ENCODE measurements around the gene SPAG9. TPM values are rescaled to one million over a fixed set of nuclear protein-coding genes. Genes with fewer than 3 reads are reported as not detected.

The SPAG9 gene
- total RNA-seq, 2 experiments from 2014 or later: 42.0 to 42.8 TPM

DNA sequence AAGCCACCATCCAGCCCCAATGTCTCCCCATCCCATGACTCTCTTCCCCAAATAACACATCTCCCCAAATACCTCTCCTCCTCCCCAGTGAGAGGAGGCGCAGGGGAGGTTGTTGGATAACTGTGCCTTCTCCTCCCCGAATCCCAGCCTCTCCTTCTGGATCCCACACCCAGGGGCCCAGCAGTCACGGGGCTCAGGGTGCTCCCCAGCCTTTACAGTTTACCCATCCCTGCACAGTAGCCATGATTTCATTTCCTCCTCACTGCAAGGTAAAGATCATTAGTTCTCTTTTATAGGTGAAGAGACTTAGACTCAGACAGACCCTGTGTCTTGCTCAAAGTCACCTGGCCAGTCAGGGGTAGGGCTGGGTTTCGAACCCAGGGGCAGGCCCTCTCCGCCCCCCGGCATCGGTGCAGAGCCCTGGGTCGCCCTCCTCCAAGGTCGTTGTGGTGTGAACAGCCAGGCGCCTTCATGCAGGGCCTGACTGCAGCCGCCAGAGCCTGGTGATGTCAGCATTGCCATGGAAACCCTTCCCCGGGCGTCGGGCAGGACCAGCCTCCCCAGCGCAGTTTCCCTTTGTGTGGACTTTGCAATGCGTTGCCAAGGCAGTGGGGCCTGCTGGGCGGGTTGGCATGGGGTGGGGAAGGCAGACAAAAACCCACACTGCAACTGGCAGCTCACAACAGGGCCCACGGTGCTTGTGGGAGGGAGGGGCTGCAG lies 201.2 kb downstream of the SPAG9 start:
- CTCF ChIA-PET: interaction anchor here (0.7 to 1.2 kb wide), 2 partner anchors 11 to 67 kb away, joined by 3 read pairs; no protein-coding TSS in a partner anchor
- POLR2A ChIA-PET: interaction anchor here (2.1 kb wide), 1 partner anchor 53 kb away, joined by 8 read pairs; the partner anchor contains the start of gene TOB1

GRCh38 chr17:50918933-50919296 lies 201.8 kb downstream of the SPAG9 start:
- ChIA-PET POLR2A (interaction anchor here (0.5 to 2.1 kb wide), 4 partner anchors 30 to 62 kb away, joined by 3 to 8 read pairs (median 4); partner anchors contain the start of gene TOB1), CTCF (interaction anchor here (0.7 to 1.2 kb wide), 2 partner anchors 11 to 66 kb away, joined by 3 read pairs; no protein-coding TSS in a partner anchor)

DNA sequence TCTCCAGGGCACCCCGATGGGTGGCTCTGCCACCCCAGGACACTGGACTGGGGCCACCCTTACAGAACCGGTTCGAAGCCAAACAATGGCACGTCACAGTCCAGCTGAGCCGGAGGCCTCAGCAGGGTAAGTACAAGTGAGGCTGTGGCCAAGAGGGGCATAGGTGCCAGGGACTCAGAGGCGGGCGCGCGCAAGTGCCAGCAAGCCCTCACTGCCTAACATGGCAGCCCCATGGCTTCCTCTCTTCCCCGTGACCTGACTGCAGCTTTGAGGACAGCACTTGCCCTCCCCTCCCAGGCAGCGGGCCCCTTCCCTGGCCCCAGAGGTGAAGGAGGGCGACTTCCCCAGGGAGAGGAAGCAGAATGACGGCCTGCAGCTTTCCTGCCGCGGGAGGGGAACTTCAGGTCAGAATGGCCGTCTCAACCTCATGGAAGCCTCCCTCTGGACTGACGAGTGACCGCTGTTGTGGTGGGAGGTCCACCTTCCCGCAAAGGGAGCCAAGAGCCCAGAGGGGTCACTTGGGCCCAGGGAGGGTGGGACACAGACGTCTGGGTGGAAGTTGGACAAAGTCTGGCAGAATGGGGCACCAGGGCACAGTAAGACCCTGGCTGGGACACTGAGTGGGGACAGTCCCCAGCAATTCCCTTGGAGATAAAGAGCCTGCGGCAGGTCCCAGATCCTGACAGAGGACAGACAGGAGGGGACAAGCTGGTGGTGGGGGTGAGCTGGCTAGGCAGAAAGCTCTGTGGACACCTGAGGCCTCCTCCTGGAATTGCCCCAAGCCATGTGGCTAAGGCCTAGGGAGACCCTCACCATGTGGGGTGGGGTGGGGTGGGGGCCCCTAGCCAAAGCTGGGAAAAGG lies 202.4 kb downstream of the SPAG9 start:
- CTCF ChIA-PET: interaction anchor here (1.2 kb wide), 1 partner anchor 66 kb away, joined by 3 read pairs; no protein-coding TSS in a partner anchor

DNA sequence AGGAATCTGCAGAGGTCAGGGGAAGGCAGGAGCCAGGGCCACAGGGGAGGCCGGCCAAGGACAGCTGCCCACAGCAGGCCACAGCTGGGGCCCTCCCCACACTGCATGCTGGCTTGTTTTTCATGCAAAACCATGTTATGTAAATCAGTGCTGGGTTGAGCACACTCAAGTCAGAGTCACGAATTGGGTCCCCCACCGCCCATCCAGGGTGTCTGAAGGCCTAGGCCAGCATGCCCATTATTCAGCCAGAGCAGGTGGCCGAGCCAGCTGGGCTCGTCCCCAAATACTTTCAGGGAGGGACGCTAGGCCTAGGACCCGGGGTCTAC lies 203.3 kb downstream of the SPAG9 start:
- CTCF ChIA-PET: no interaction called here
- POLR2A ChIA-PET: no interaction called here

More for the DNA sequence above, 202.4 kb downstream of the SPAG9 start:
- POLR2A ChIA-PET: interaction anchor here (0.5 to 2.1 kb wide), 4 partner anchors 30 to 61 kb away, joined by 3 to 8 read pairs (median 4); partner anchors contain the start of gene TOB1

GRCh38 chr17:50916708-50917417 lies 203.8 kb downstream of the SPAG9 start:
- ChIA-PET POLR2A (no interaction called here), CTCF (no interaction called here)

DNA sequence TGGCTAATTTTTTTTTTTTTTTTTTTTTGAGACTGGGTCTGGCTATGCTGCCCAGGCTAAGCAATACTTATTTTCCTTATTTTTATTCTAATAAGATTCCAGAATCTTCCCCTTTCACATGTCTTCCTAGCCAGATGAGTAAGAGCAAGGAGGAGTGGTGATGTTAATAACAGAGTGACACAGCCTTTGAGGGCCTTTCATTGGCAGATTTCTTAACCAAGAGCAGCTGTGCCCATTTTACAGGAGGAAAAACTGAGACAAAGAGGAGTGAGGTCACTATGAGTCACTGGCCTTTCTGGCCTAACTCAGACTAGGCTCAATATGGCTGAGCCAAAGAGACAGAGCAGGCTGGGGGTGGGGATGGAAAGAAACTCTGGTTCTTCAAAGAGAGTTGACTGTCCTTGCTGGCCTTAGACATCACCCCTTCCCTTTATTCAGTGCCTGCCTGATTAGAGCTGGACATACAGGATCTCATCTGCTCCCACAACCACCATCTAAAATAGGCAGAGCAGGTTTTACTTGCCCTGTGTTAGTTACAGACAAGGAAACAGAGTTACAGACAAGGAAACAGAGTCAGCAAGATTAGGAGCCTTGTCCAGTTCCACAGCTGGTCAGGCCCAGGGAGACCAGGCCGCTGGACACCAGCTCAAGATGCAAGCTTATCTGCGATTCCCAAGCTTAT lies 204.5 kb downstream of the SPAG9 start:
- ChIA-PET POLR2A (no interaction called here), CTCF (no interaction called here)

GRCh38 chr17:50914505-50915063 lies 206.1 kb downstream of the SPAG9 start:
- POLR2A ChIA-PET: interaction anchor here (3.8 kb wide), 1 partner anchor 48 kb away, joined by 15 read pairs; the partner anchor contains the start of gene TOB1
- CTCF ChIA-PET: no interaction called here

DNA sequence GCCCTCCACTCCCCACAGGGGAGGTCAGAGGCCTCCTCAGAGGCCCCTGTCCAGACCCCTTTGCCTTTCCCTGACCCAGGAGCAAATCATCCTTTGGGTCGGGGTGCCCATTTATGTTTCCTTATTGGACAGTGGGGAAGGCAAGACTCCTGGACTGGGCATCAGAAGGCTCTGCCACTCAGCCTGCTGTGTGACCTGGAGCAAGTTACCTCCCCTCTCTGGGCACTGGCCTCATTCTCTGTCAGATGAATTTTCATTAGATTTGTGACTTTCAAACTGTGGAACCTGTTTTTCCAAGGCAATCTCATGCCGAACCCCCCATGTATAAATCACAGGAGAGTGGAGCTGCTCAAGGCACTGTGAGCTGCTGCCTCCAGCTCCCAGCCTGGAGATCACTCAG lies 207.5 kb downstream of the SPAG9 start:
- ChIA-PET CTCF (interaction anchor here (0.7 kb wide), 1 partner anchor 207 kb away, joined by 3 read pairs; no protein-coding TSS in a partner anchor), POLR2A (interaction anchor here (3.8 kb wide), 1 partner anchor 47 kb away, joined by 15 read pairs; the partner anchor contains the start of gene TOB1)

Other genes with a start within 250 kb of the SPAG9 start
- 100 to 1,000 TPM; 450 to 454 TPM for gene NME1, start 32.7 kb upstream of the SPAG9 start, total RNA-seq
- 100 to 1,000 TPM; 942 to 954 TPM for gene NME2, start 45.5 kb upstream of the SPAG9 start, total RNA-seq
- 1 to 10 TPM; 7.1 to 8.6 TPM for gene MBTD1, start 139.2 kb upstream of the SPAG9 start, total RNA-seq
- gene UTP18, start 139.7 kb upstream of the SPAG9 start, total RNA-seq: 10 to 100 TPM; 72.1 to 84.5 TPM

All from activated CD8-positive, alpha-beta memory T cell treated with anti-CD3 and anti-CD28 coated beads for 36 hours (primary cell).